ENCODE data around the gene TARDBP. TPM values are rescaled to one million over a fixed set of nuclear protein-coding genes. Genes with fewer than 3 reads are reported as not detected.
A peak's percentile ranks its signal among the peaks of the same experiment; 100 is the strongest.
"Not testable (repeated sequence)": the region's sequence is repeated elsewhere in the genome, so short reads cannot be mapped to it uniquely, and the experiment has no call there.

The TARDBP gene
- total and polyA plus RNA-seq, 2 experiments from 2014 or later, result 80.0 to 129 TPM

- Histone ChIP-seq H3K4me3 (no peak overlapping the region), H3K79me2 (no peaks in the 10 kb centered on the region), H3K27ac (no peak overlapping the region), H3K36me3 (replicated peaks; ENCODE audit: insufficient read depth, low read depth) (no peaks in the 10 kb centered on the region), H3K27me3 (no peaks in the 10 kb centered on the region), H3K4me2 (no peak overlapping the region), H3K9me3 (ENCODE audit: low read depth) (no peaks in the 10 kb centered on the region), H2AFZ (no peak overlapping the region), H3K9me2 (replicated peaks; ENCODE audit: insufficient read depth) (no peaks in the 10 kb centered on the region), H4K20me1 (ENCODE audit: insufficient read depth, poor library complexity, severe bottlenecking) (no peaks in the 10 kb centered on the region), H3K4me1 (ENCODE audit: insufficient read depth) (no peaks in the 10 kb centered on the region)
- TF ChIP-seq EZH2 (IDR thresholded peaks at IDR 0.05; ENCODE audit: borderline replicate concordance), result no peak
- no peak for TF ChIP-seq EZH2phosphoT487 (IDR thresholded peaks at IDR 0.05; ENCODE audit: low read depth, severe bottlenecking, unreplicated experiment)
- TF ChIP-seq CTCF (IDR thresholded peaks at IDR 0.05; ENCODE audit: poor library complexity), result no peak
- DNase-seq (ENCODE audit: low spot score), result no peak
- 71% methylated on average over 3 of the region's 3 CpGs for WGBS (ENCODE audit: low lambda C conversion rate, missing lambda C conversion rate)
These were observed 16.4 kb upstream of the TARDBP start for GRCh38 chr1:10996100-10996499.

GRCh38 chr1:11000526-11000925 lies 11.9 kb upstream of the TARDBP start:
- H4K20me1 ChIP-seq (ENCODE audit: insufficient read depth, poor library complexity, severe bottlenecking), result no peaks in the 10 kb centered on the region
- no peak overlapping the region for H2AFZ ChIP-seq
- H3K9me2 ChIP-seq (replicated peaks; ENCODE audit: insufficient read depth), result no peaks in the 10 kb centered on the region
- no peaks in the 10 kb centered on the region for H3K79me2 ChIP-seq
- H3K4me2 ChIP-seq, result no peak overlapping the region
- 84% methylated on average over 1 of the region's 1 CpG for whole genome bisulfite sequencing (ENCODE audit: low lambda C conversion rate, missing lambda C conversion rate)
- no peak for DNase-seq (ENCODE audit: low spot score)
- H3K9me3 ChIP-seq (ENCODE audit: low read depth), result no peaks in the 10 kb centered on the region
- H3K27me3 ChIP-seq, result no peaks in the 10 kb centered on the region
- no peak overlapping the region for H3K27ac ChIP-seq
- TF ChIP-seq EZH2phosphoT487 (IDR thresholded peaks at IDR 0.05; ENCODE audit: low read depth, severe bottlenecking, unreplicated experiment) (no peak), CTCF (IDR thresholded peaks at IDR 0.05; ENCODE audit: poor library complexity) (no peak), EZH2 (IDR thresholded peaks at IDR 0.05; ENCODE audit: borderline replicate concordance) (no peak)
- no peak overlapping the region for H3K4me3 ChIP-seq
- no peaks in the 10 kb centered on the region for H3K4me1 ChIP-seq (ENCODE audit: insufficient read depth)
- H3K36me3 ChIP-seq (replicated peaks; ENCODE audit: insufficient read depth, low read depth), result no peaks in the 10 kb centered on the region

- TF ChIP-seq EZH2 (IDR thresholded peaks at IDR 0.05; ENCODE audit: borderline replicate concordance) (no peak), CTCF (IDR thresholded peaks at IDR 0.05; ENCODE audit: poor library complexity) (no peak), EZH2phosphoT487 (IDR thresholded peaks at IDR 0.05; ENCODE audit: low read depth, severe bottlenecking, unreplicated experiment) (no peak)
- peak overlapping the region; percentile 88 for H3K27ac ChIP-seq
- H3K9me2 ChIP-seq (replicated peaks; ENCODE audit: insufficient read depth), result no peaks in the 10 kb centered on the region
- peak overlapping the region; percentile 83 for H3K4me2 ChIP-seq
- 3% methylated on average over 11 of the region's 11 CpGs for WGBS (ENCODE audit: low lambda C conversion rate, missing lambda C conversion rate)
- H3K36me3 ChIP-seq (replicated peaks; ENCODE audit: insufficient read depth, low read depth), result no peaks in the 10 kb centered on the region
- H3K9me3 ChIP-seq (ENCODE audit: low read depth), result no peaks in the 10 kb centered on the region
- no peaks in the 10 kb centered on the region for H3K27me3 ChIP-seq
- no peak for DNase-seq (ENCODE audit: low spot score)
- peaks cover 51% of the 10 kb centered on the region for H4K20me1 ChIP-seq (ENCODE audit: insufficient read depth, poor library complexity, severe bottlenecking)
- peaks cover 49% of the 10 kb centered on the region for H3K79me2 ChIP-seq
- H2AFZ ChIP-seq, result no peak overlapping the region
- H3K4me3 ChIP-seq, result peak overlapping the region; percentile 75
- H3K4me1 ChIP-seq (ENCODE audit: insufficient read depth), result peaks cover 17% of the 10 kb centered on the region
These were observed 692 bp downstream of the TARDBP start for GRCh38 chr1:11013160-11013531.

GRCh38 chr1:11019358-11019757 lies 6.9 kb downstream of the TARDBP start:
- H3K36me3 ChIP-seq (replicated peaks; ENCODE audit: insufficient read depth, low read depth); H3K9me2 ChIP-seq (replicated peaks; ENCODE audit: insufficient read depth); H3K27me3 ChIP-seq; H3K4me3 ChIP-seq; H3K4me2 ChIP-seq; H3K27ac ChIP-seq; DNase-seq (ENCODE audit: low spot score); H3K9me3 ChIP-seq (ENCODE audit: low read depth); H2AFZ ChIP-seq; H3K4me1 ChIP-seq (ENCODE audit: insufficient read depth): not testable (repeated sequence)
- 92% methylated on average over 8 of the region's 8 CpGs for WGBS (ENCODE audit: low lambda C conversion rate, missing lambda C conversion rate)
- Histone ChIP-seq H4K20me1 (ENCODE audit: insufficient read depth, poor library complexity, severe bottlenecking) (peaks cover 78% of the 10 kb centered on the region), H3K79me2 (peaks cover 48% of the 10 kb centered on the region)

All from hepatocyte (in vitro differentiated cells).